NB4 (cell line): ENCODE data around the gene ACTRT3.

Source experiments
- CTCF ChIP-seq: IDR thresholded peaks from one replicate; pipeline ENCODE4 v1.5.1; 2012; ENCODE audit warnings: low read depth, low read length
- MAX ChIP-seq: IDR thresholded peaks from 2 replicates; pipeline ENCODE4 v1.6.1; 2011; ENCODE audit warnings: low read depth, low read length
- MYC ChIP-seq: IDR thresholded peaks from 2 replicates; pipeline ENCODE4 v1.6.1; 2011; ENCODE audit warnings: low read depth, low read length
- POLR2A ChIP-seq: IDR thresholded peaks from 2 replicates; pipeline ENCODE4 v1.6.1; 2011; ENCODE audit warnings: mild to moderate bottlenecking; ENCODE audit not compliant: insufficient read length; ENCODE audit errors: extremely low read depth

- no peak for TF ChIP-seq CTCF
- no peak for TF ChIP-seq POLR2A
- no peak for TF ChIP-seq MYC
- TF ChIP-seq MAX, result no peak
Observed at GRCh38 chr3:169722724-169723123, 46.6 kb downstream of the ACTRT3 start.
